ENCODE data around the gene HNRNPA3. TPM values are rescaled to one million over a fixed set of nuclear protein-coding genes. Genes with fewer than 3 reads are reported as not detected.

HNRNPA3 gene
- total and polyA plus RNA-seq, 2 of the 13 experiments (the other 11 are each of a cell fraction or from before 2014, with no cell fraction given): 73.3 to 97.7 TPM

DNA sequence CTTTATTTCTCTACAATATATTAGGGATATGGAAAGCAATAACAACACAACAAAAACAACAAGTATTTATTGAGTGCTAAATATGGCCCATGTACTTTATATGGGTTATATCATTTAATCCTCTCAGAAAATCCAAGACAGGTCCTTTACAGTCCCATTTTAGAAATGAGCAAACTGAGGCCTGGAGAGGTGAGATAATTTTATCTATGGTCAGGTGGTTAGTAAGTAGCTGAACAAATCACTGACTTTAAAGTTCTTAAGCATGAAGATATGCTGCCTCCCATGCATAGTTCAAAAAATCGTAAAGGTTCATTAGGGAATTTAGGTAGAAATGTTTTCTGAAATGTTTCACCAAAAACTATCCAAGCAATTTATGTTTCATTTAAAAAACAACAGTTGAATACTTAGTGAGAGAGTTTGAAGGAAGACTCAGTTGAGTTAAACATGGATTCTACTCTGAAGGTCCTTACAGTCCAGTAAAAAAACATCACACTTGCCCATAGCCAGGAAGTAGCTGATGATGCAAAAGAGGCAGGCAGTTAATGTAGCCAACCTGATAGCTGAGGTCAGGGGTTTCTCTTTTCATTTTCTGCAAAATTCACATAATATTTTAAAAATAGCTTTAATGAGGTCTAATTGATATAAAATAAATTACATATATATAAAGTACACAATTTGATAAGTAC is 59.5 kb downstream of the HNRNPA3 start:
- Histone ChIP-seq H3K9ac (ENCODE audit: insufficient read depth, low read depth, low read length) (no peak overlapping the region), H2AFZ (ENCODE audit: low read length) (no peak overlapping the region), H3K4me3 (replicated peaks in 1 of 3; ENCODE audit: insufficient read depth in 1 of 3, low read depth in 2 of 3, low read length in 3 of 3) (no peak overlapping the region), H3K79me2 (ENCODE audit: insufficient read depth, low read length) (no peaks in the 10 kb centered on the region), H3K36me3 (replicated peaks in 1 of 2; ENCODE audit: control insufficient read depth in 1 of 2, insufficient read depth in 2 of 2, low read length in 2 of 2) (no peaks in the 10 kb centered on the region), H3K4me1 (ENCODE audit: insufficient read depth, low read length) (peaks cover 47% of the 10 kb centered on the region), H3K4me2 (ENCODE audit: low read depth, low read length) (no peak overlapping the region), H3K27ac (ENCODE audit: extremely low read length, insufficient read depth, low read length) (no peak overlapping the region), H3K27me3 (ENCODE audit: control insufficient read depth in 1 of 2, insufficient read depth in 2 of 2, low read length in 2 of 2) (no peaks in the 10 kb centered on the region), H3K9me3 (ENCODE audit: low read length) (no peaks in the 10 kb centered on the region), H4K20me1 (ENCODE audit: insufficient read depth, low read length) (no peaks in the 10 kb centered on the region)
- in situ Hi-C loops (cut with HindIII; ENCODE audit: extremely low pct_ligation_motif_present, low pct_unique_long_range_greater_than_20kb): no loop called here
- ATAC-seq: no peak
- intact Hi-C loops (cut with micrococcal nuclease; ENCODE audit: unreplicated experiment): no loop called here
- TF ChIP-seq ZNF629 (CRISPR knock-in tag; conservative IDR thresholded peaks at IDR 0.05): peak; percentile 77
- TF ChIP-seq MAFK (conservative IDR thresholded peaks at IDR 0.05 in 1 of 2, IDR thresholded peaks at IDR 0.05 in 1 of 2; ENCODE audit: low read length in 2 of 2): peak; percentile 12 to 25; a peak in 1 of 4 replicates
- TF ChIP-seq ZNF296 (CRISPR knock-in tag; conservative IDR thresholded peaks at IDR 0.05): no peak
- no peak for TF ChIP-seq IRF2 (CRISPR knock-in tag; IDR thresholded peaks at IDR 0.05)
- FAIRE-seq: no peak
- ChIA-PET POLR2A (interaction anchor here (0.8 to 1.7 kb wide), 2 partner anchors 8 to 11 kb away, joined by 3 to 16 read pairs; partner anchors contain the start of gene NFE2L2), CTCF (ENCODE audit: low intra/inter-chr PET ratio, low total read pairs) (no interaction called here)
- 100% methylated on average over 1 of the region's 1 CpG for WGBS (ENCODE audit: low lambda C conversion rate)
- no TSS peak for BruUV-seq (replicated peaks)
- DNase-seq (ENCODE audit: low spot score): no peak

DNA sequence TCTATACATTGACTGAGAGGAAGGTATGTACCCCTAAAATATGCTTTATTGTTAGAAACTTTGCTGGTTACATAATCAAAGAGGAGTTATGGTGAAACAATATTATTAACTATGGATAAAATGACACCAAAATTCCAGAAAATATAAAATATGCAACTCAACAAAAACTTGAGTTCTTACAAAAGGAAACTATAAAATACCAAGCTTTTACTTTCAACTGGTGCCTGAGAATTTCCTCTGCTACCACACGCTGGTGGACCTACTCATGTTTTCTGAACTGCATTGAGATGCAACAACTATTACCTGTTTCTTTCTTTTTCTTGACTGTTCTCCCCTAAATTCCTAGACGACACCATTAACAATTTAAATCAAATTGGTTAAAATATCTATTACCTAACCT is 60.2 kb downstream of the HNRNPA3 start:
- CTCF ChIA-PET (ENCODE audit: low intra/inter-chr PET ratio, low total read pairs): no interaction called here
- peaks cover 40% of the 10 kb centered on the region for H3K4me1 ChIP-seq (ENCODE audit: insufficient read depth, low read length)
- WGBS (ENCODE audit: low lambda C conversion rate): 93% methylated on average over 2 of the region's 2 CpGs

More for the DNA sequence above, 60.2 kb downstream of the HNRNPA3 start:
- Histone ChIP-seq H2AFZ (ENCODE audit: low read length) (no peak overlapping the region), H3K79me2 (ENCODE audit: insufficient read depth, low read length) (no peaks in the 10 kb centered on the region), H3K27ac (ENCODE audit: extremely low read length, insufficient read depth, low read length) (no peak overlapping the region), H3K4me3 (replicated peaks in 1 of 3; ENCODE audit: insufficient read depth in 1 of 3, low read depth in 2 of 3, low read length in 3 of 3) (no peak overlapping the region), H3K27me3 (ENCODE audit: control insufficient read depth in 1 of 2, insufficient read depth in 2 of 2, low read length in 2 of 2) (no peaks in the 10 kb centered on the region), H3K36me3 (replicated peaks in 1 of 2; ENCODE audit: control insufficient read depth in 1 of 2, insufficient read depth in 2 of 2, low read length in 2 of 2) (no peaks in the 10 kb centered on the region), H3K4me2 (ENCODE audit: low read depth, low read length) (no peak overlapping the region), H3K9me3 (ENCODE audit: low read length) (no peaks in the 10 kb centered on the region), H3K9ac (ENCODE audit: insufficient read depth, low read depth, low read length) (no peak overlapping the region), H4K20me1 (ENCODE audit: insufficient read depth, low read length) (no peaks in the 10 kb centered on the region)
- TF ChIP-seq, protein P1, sequence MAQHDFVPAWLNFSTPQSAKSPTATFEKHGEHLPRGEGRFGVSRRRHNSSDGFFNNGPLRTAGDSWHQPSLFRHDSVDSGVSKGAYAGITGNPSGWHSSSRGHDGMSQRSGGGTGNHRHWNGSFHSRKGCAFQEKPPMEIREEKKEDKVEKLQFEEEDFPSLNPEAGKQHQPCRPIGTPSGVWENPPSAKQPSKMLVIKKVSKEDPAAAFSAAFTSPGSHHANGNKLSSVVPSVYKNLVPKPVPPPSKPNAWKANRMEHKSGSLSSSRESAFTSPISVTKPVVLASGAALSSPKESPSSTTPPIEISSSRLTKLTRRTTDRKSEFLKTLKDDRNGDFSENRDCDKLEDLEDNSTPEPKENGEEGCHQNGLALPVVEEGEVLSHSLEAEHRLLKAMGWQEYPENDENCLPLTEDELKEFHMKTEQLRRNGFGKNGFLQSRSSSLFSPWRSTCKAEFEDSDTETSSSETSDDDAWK (CRISPR knock-in tag; IDR thresholded peaks at IDR 0.05): no peak
- TF ChIP-seq MAFK (conservative IDR thresholded peaks at IDR 0.05 in 1 of 2, IDR thresholded peaks at IDR 0.05 in 1 of 2; ENCODE audit: low read length in 2 of 2): 0 out of 4 replicates have a peak, but pooled peaks have one; percentile 7 to 14
- POLR2A ChIA-PET: interaction anchor here (0.8 to 1.7 kb wide), 2 partner anchors 9 to 12 kb away, joined by 3 to 16 read pairs; partner anchors contain the start of gene NFE2L2
- no peak for DNase-seq (ENCODE audit: low spot score)
- in situ Hi-C loops (cut with HindIII; ENCODE audit: extremely low pct_ligation_motif_present, low pct_unique_long_range_greater_than_20kb) (no loop called here), intact Hi-C loops (cut with micrococcal nuclease; ENCODE audit: unreplicated experiment) (no loop called here)
- no TSS peak for BruUV-seq (replicated peaks)
- no peak for ATAC-seq
- no peak for FAIRE-seq

All from HepG2 (cell line).